ENCODE results near the gene SLC39A6.
"Not testable (repeated sequence)": the region's sequence is repeated elsewhere in the genome, so short reads cannot be mapped to it uniquely, and the experiment has no call there.

SLC39A6 gene

GRCh38 chr18:36129300-36130038 lies at the start of gene SLC39A6, which contains the start of gene ELP2:
TSS of gene SLC39A6 (minus strand) at chr18:36129340. CDS start at chr18:36127007, 2,333 bp downstream.
TSS of gene ELP2 (plus strand) at chr18:36129899. CDS start at chr18:36129934, 35 bp downstream.
- peak within 1 kb of the TSS; percentile 99 for H3K4me3 ChIP-seq (ENCODE audit: low read depth, low read length)
- peaks cover 6% of the 10 kb centered on the region for H3K4me1 ChIP-seq (ENCODE audit: control insufficient read depth, insufficient read depth, low read length)
- no peaks in the 10 kb centered on the region for H3K27me3 ChIP-seq (ENCODE audit: control insufficient read depth, insufficient read depth, low read length)
- H3K9me3 ChIP-seq (ENCODE audit: control insufficient read depth, insufficient read depth, low read length): no peaks in the 10 kb centered on the region
- H3K9ac ChIP-seq (ENCODE audit: low read depth, low read length): peak within 1 kb of the TSS; percentile 91
- H3K36me3 ChIP-seq (ENCODE audit: control insufficient read depth, insufficient read depth, low read length): no peaks in the 10 kb centered on the region

- H3K9ac ChIP-seq (ENCODE audit: low read depth, low read length): no peak overlapping the region
- no peaks in the 10 kb centered on the region for H3K4me1 ChIP-seq (ENCODE audit: control insufficient read depth, insufficient read depth, low read length)
- no peaks in the 10 kb centered on the region for H3K27me3 ChIP-seq (ENCODE audit: control insufficient read depth, insufficient read depth, low read length)
- H3K36me3 ChIP-seq (ENCODE audit: control insufficient read depth, insufficient read depth, low read length): peaks cover 4% of the 10 kb centered on the region
- no peak overlapping the region for H3K4me3 ChIP-seq (ENCODE audit: low read depth, low read length)
- H3K9me3 ChIP-seq (ENCODE audit: control insufficient read depth, insufficient read depth, low read length): no peaks in the 10 kb centered on the region
These were observed 48.8 kb upstream of the SLC39A6 start for GRCh38 chr18:36177913-36178312.

- Histone ChIP-seq H3K4me3 (ENCODE audit: low read depth, low read length) (no peak overlapping the region), H3K27me3 (ENCODE audit: control insufficient read depth, insufficient read depth, low read length) (no peaks in the 10 kb centered on the region), H3K9ac (ENCODE audit: low read depth, low read length) (no peak overlapping the region), H3K4me1 (ENCODE audit: control insufficient read depth, insufficient read depth, low read length) (no peaks in the 10 kb centered on the region), H3K36me3 (ENCODE audit: control insufficient read depth, insufficient read depth, low read length) (peaks cover 4% of the 10 kb centered on the region), H3K9me3 (ENCODE audit: control insufficient read depth, insufficient read depth, low read length) (no peaks in the 10 kb centered on the region)
These were observed 47.6 kb upstream of the SLC39A6 start for GRCh38 chr18:36176711-36177110.

- Histone ChIP-seq H3K27me3 (ENCODE audit: control insufficient read depth, insufficient read depth, low read length) (no peaks in the 10 kb centered on the region), H3K36me3 (ENCODE audit: control insufficient read depth, insufficient read depth, low read length) (peaks cover 4% of the 10 kb centered on the region), H3K4me1 (ENCODE audit: control insufficient read depth, insufficient read depth, low read length) (no peaks in the 10 kb centered on the region), H3K4me3 (ENCODE audit: low read depth, low read length) (no peak overlapping the region), H3K9ac (ENCODE audit: low read depth, low read length) (no peak overlapping the region), H3K9me3 (ENCODE audit: control insufficient read depth, insufficient read depth, low read length) (no peaks in the 10 kb centered on the region)
These were observed 47.0 kb upstream of the SLC39A6 start for GRCh38 chr18:36176177-36176584.

- Histone ChIP-seq H3K36me3 (ENCODE audit: control insufficient read depth, insufficient read depth, low read length) (peaks cover 8% of the 10 kb centered on the region), H3K27me3 (ENCODE audit: control insufficient read depth, insufficient read depth, low read length) (no peaks in the 10 kb centered on the region), H3K4me1 (ENCODE audit: control insufficient read depth, insufficient read depth, low read length) (no peaks in the 10 kb centered on the region), H3K9me3 (ENCODE audit: control insufficient read depth, insufficient read depth, low read length) (no peaks in the 10 kb centered on the region), H3K9ac (ENCODE audit: low read depth, low read length) (no peak overlapping the region), H3K4me3 (ENCODE audit: low read depth, low read length) (no peak overlapping the region)
These were observed 46.3 kb upstream of the SLC39A6 start for GRCh38 chr18:36175481-36175880.

- no peak overlapping the region for H3K4me3 ChIP-seq (ENCODE audit: low read depth, low read length)
- peaks cover 18% of the 10 kb centered on the region for H3K36me3 ChIP-seq (ENCODE audit: control insufficient read depth, insufficient read depth, low read length)
- no peaks in the 10 kb centered on the region for H3K9me3 ChIP-seq (ENCODE audit: control insufficient read depth, insufficient read depth, low read length)
- H3K27me3 ChIP-seq (ENCODE audit: control insufficient read depth, insufficient read depth, low read length): no peaks in the 10 kb centered on the region
- no peaks in the 10 kb centered on the region for H3K4me1 ChIP-seq (ENCODE audit: control insufficient read depth, insufficient read depth, low read length)
- H3K9ac ChIP-seq (ENCODE audit: low read depth, low read length): no peak overlapping the region
These were observed 40.8 kb upstream of the SLC39A6 start for GRCh38 chr18:36169938-36170337.

GRCh38 chr18:36168296-36168695 lies 39.2 kb upstream of the SLC39A6 start:
- H3K4me1 ChIP-seq (ENCODE audit: control insufficient read depth, insufficient read depth, low read length); H3K9me3 ChIP-seq (ENCODE audit: control insufficient read depth, insufficient read depth, low read length); H3K27me3 ChIP-seq (ENCODE audit: control insufficient read depth, insufficient read depth, low read length); H3K9ac ChIP-seq (ENCODE audit: low read depth, low read length); H3K4me3 ChIP-seq (ENCODE audit: low read depth, low read length): not testable (repeated sequence)
- peaks cover 16% of the 10 kb centered on the region for H3K36me3 ChIP-seq (ENCODE audit: control insufficient read depth, insufficient read depth, low read length)

GRCh38 chr18:36167692-36168218 lies 38.6 kb upstream of the SLC39A6 start:
- no peaks in the 10 kb centered on the region for H3K4me1 ChIP-seq (ENCODE audit: control insufficient read depth, insufficient read depth, low read length)
- H3K9me3 ChIP-seq (ENCODE audit: control insufficient read depth, insufficient read depth, low read length): no peaks in the 10 kb centered on the region
- no peaks in the 10 kb centered on the region for H3K27me3 ChIP-seq (ENCODE audit: control insufficient read depth, insufficient read depth, low read length)
- no peak overlapping the region for H3K4me3 ChIP-seq (ENCODE audit: low read depth, low read length)
- peaks cover 16% of the 10 kb centered on the region for H3K36me3 ChIP-seq (ENCODE audit: control insufficient read depth, insufficient read depth, low read length)
- H3K9ac ChIP-seq (ENCODE audit: low read depth, low read length): no peak overlapping the region

GRCh38 chr18:36162981-36163380 lies 33.8 kb upstream of the SLC39A6 start:
- H3K4me1 ChIP-seq (ENCODE audit: control insufficient read depth, insufficient read depth, low read length): no peaks in the 10 kb centered on the region
- H3K9me3 ChIP-seq (ENCODE audit: control insufficient read depth, insufficient read depth, low read length): no peaks in the 10 kb centered on the region
- H3K9ac ChIP-seq (ENCODE audit: low read depth, low read length): no peak overlapping the region
- H3K36me3 ChIP-seq (ENCODE audit: control insufficient read depth, insufficient read depth, low read length): peaks cover 15% of the 10 kb centered on the region
- no peak overlapping the region for H3K4me3 ChIP-seq (ENCODE audit: low read depth, low read length)
- no peaks in the 10 kb centered on the region for H3K27me3 ChIP-seq (ENCODE audit: control insufficient read depth, insufficient read depth, low read length)

- Histone ChIP-seq H3K9ac (ENCODE audit: low read depth, low read length) (no peak overlapping the region), H3K9me3 (ENCODE audit: control insufficient read depth, insufficient read depth, low read length) (no peaks in the 10 kb centered on the region), H3K4me1 (ENCODE audit: control insufficient read depth, insufficient read depth, low read length) (no peaks in the 10 kb centered on the region), H3K4me3 (ENCODE audit: low read depth, low read length) (no peak overlapping the region), H3K36me3 (ENCODE audit: control insufficient read depth, insufficient read depth, low read length) (peaks cover 20% of the 10 kb centered on the region), H3K27me3 (ENCODE audit: control insufficient read depth, insufficient read depth, low read length) (no peaks in the 10 kb centered on the region)
These were observed 31.8 kb upstream of the SLC39A6 start for GRCh38 chr18:36160959-36161371.

- Histone ChIP-seq H3K9ac (ENCODE audit: low read depth, low read length) (no peak overlapping the region), H3K4me3 (ENCODE audit: low read depth, low read length) (no peak overlapping the region), H3K4me1 (ENCODE audit: control insufficient read depth, insufficient read depth, low read length) (no peaks in the 10 kb centered on the region), H3K9me3 (ENCODE audit: control insufficient read depth, insufficient read depth, low read length) (no peaks in the 10 kb centered on the region), H3K27me3 (ENCODE audit: control insufficient read depth, insufficient read depth, low read length) (no peaks in the 10 kb centered on the region), H3K36me3 (ENCODE audit: control insufficient read depth, insufficient read depth, low read length) (peaks cover 29% of the 10 kb centered on the region)
These were observed 29.2 kb upstream of the SLC39A6 start for GRCh38 chr18:36158266-36158867.

GRCh38 chr18:36157441-36157840 lies 28.3 kb upstream of the SLC39A6 start:
- Histone ChIP-seq H3K4me3 (ENCODE audit: low read depth, low read length) (no peak overlapping the region), H3K9ac (ENCODE audit: low read depth, low read length) (no peak overlapping the region), H3K27me3 (ENCODE audit: control insufficient read depth, insufficient read depth, low read length) (no peaks in the 10 kb centered on the region), H3K36me3 (ENCODE audit: control insufficient read depth, insufficient read depth, low read length) (peaks cover 39% of the 10 kb centered on the region), H3K4me1 (ENCODE audit: control insufficient read depth, insufficient read depth, low read length) (no peaks in the 10 kb centered on the region), H3K9me3 (ENCODE audit: control insufficient read depth, insufficient read depth, low read length) (no peaks in the 10 kb centered on the region)
